Fibroblast of villous mesenchyme (primary cell): ENCODE measurements around the gene ZBTB20. TPM values are rescaled to one million over a fixed set of nuclear protein-coding genes. Genes with fewer than 3 reads are reported as not detected.

Experiments
- DNase-seq: peaks from one replicate; pipeline ENCODE4 v3.0.0-alpha.2; 2010; ENCODE audit warnings: low read depth
- H3K4me3 ChIP-seq: 2 replicates; pipeline ENCODE4 v1.5.1; 2011; ENCODE audit warnings: low read depth, mild to moderate bottlenecking, low read length
- total RNA-seq: library from RNA; depleted of rRNA; stranded (reverse); fragments of >200 nt; gene quantifications from 2 replicates; pipeline ENCODE4 v1.2.3, GENCODE V29; 2012
- TF ChIP-seq, protein P1 (sequence below): IDR thresholded peaks from 2 replicates; pipeline ENCODE4 v1.5.1; 2012; ENCODE audit warnings: low read depth, mild to moderate bottlenecking, low read length; ENCODE audit not compliant: insufficient read depth

Gene ZBTB20
- total RNA-seq, 1 donor, result 28.1 TPM

DNA sequence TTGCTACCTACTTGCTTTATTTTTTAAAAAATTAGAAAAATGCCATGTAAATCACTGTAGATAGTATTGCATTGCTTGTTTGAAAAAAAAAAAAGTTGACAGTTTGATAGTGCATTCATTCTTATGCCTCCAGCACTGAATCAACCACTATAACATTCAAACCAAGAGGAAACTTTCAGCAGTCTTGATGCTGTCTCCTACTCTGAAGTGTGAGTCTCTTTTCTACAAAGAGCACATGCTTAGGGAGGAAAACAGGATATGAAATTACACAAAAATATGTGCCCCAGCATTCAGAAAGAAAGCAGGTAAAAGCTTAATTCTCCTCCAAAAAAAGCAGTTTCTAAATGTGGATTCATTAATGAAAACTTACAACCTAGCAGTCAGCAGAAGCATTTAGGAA lies 78.3 kb downstream of the ZBTB20 start:
- TF ChIP-seq, protein P1, sequence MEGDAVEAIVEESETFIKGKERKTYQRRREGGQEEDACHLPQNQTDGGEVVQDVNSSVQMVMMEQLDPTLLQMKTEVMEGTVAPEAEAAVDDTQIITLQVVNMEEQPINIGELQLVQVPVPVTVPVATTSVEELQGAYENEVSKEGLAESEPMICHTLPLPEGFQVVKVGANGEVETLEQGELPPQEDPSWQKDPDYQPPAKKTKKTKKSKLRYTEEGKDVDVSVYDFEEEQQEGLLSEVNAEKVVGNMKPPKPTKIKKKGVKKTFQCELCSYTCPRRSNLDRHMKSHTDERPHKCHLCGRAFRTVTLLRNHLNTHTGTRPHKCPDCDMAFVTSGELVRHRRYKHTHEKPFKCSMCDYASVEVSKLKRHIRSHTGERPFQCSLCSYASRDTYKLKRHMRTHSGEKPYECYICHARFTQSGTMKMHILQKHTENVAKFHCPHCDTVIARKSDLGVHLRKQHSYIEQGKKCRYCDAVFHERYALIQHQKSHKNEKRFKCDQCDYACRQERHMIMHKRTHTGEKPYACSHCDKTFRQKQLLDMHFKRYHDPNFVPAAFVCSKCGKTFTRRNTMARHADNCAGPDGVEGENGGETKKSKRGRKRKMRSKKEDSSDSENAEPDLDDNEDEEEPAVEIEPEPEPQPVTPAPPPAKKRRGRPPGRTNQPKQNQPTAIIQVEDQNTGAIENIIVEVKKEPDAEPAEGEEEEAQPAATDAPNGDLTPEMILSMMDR, result no peak
- H3K4me3 ChIP-seq, result no peak overlapping the region
- DNase-seq, result no peak

DNA sequence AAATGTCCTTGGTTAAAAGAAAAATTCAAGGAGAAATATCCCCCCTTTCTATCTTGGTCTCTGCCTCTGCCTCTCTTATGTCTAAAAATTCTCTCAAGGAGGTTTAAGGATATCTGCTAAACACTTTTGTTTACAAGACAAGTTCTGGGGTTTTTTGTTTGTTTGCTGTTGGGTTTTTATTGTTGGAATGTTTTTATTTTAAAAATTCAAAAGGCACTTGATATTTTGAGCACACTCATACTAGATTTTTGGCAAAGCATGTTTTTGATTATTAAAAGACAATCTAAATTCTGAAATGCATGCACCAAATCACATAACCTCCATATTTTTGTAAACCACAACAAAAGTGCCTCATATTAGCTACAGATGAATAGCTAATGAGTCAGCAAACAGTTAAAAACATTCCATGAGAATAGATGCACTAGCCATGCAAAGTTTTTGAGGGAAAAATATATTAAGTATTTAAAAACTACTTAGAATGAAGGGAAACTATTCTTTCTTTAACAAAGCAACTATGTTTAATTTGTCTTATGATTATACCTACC lies 84.6 kb downstream of the ZBTB20 start:
- peak; percentile 5 for DNase-seq
- TF ChIP-seq, protein P1, result no peak
- H3K4me3 ChIP-seq, result no peak overlapping the region

DNA sequence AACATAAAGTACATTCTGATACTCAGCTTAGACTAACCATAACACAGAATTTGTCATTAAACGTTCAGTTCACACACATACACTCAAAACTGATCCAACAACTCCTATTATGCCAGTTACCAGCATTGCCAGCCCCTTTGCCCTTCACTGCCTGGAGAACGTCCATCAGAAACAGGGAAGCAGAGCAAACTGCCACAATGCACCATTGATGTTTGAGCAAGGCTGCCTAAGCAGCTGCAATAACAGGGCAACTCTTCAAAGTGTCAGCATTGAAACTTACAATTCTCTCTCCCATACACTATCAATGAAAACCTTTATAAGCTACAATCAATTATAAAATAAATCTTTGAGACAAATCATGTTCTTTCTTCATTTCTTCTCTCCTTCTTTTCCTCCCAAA lies 85.1 kb downstream of the ZBTB20 start:
- TF ChIP-seq, protein P1, result no peak
- no peak overlapping the region for H3K4me3 ChIP-seq
- no peak for DNase-seq

DNA sequence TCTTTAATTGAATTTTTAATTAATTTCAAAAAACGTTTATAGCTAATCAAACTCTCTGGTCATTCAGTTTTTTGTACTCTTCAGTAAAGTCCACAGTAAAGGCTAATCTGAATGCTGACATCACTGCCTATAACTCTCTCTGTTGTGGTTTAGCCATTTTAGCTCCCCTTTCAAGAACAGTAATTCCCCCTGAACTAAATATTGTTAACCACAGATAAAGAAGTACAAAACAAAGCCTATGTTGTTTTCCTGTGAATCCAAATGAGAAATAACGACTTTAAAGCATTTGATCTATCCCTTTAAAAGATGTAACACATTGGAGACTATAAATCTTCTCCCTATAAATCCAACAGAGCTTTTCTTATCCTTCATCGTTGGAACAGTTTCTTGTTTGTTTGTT lies 94.2 kb downstream of the ZBTB20 start:
- H3K4me3 ChIP-seq, result no peak overlapping the region
- TF ChIP-seq, protein P1, result no peak
- no peak for DNase-seq

DNA sequence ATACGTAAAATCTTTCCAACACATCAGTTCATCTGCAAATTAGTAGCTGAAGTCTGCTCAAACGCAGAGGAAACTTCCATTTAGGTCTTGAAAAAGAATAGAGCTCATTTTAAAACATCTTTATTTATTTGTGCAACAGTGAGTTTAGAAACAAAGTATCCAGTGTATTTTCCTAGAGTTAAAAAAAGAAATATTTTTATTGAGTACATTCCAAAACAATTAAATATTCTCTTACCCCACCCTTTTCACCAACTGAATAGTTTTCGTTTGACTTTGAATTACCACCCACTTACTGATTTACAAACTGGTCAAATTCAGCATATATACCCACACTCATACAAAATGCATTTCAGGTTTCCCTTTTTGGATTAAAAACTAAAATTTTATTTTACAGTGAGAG lies 104.7 kb downstream of the ZBTB20 start:
- TF ChIP-seq, protein P1, result no peak
- H3K4me3 ChIP-seq, result no peak overlapping the region
- no peak for DNase-seq

DNA sequence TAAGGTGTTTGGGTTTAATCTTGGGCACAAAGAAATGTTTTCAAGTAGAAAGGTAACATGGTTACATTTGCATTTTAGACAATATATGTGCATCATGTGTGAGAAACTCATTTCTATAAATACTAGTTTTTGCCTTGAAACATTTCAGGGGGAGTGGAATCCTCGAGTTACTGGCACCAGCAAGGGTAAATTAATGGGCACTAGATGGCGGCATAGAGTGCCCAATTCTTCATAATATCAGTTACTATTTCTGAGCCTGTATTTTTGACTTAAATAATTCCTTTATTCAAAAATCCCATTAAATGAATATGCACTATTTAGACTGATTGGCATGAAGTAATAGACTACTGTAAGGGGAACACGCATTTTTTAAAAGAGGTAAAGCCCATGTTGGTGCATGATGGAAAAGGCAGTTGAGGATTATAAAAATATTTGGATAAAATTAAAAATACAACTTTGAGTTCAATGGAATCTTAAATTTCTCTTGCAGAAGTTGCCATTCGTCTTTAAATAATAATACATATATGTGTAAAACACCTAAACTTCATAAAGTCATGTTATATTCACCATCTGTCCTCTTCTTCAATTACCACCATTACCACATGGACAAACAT lies 106.3 kb downstream of the ZBTB20 start:
- H3K4me3 ChIP-seq, result no peak overlapping the region
- TF ChIP-seq, protein P1, result peak; percentile 63
- peak; percentile 48 for DNase-seq

DNA sequence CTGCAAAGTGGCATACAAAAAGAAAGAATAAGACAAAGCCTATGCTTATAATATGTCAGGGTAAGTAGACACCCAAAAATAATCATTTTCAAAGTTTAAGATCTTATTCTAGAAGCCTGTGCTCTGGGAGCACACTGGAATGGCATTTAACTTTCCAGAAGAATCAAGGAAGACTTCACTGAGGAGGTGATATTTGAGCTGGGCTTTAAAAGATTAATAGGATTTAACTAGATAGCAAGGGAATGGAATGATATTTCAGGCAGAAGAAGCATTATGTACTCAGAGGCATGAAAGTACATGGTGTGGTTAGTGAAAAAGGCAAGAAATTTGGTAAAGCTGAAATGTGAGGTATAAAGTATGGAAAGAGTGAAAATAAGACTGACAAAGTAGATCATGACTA lies 106.8 kb downstream of the ZBTB20 start:
- no peak for DNase-seq

More for the DNA sequence above, 106.8 kb downstream of the ZBTB20 start:
- H3K4me3 ChIP-seq, result no peak overlapping the region
- TF ChIP-seq, protein P1, result no peak
